ENCODE measurements around the gene PRKCH.

GRCh38 chr14:61460718-61461611 lies 139.6 kb downstream of the PRKCH start:
- TF ChIP-seq POLR2A (IDR thresholded peaks at IDR 0.05), result no peak
- no peak for TF ChIP-seq CTCF (IDR thresholded peaks at IDR 0.05)

Measured in body of pancreas (tissue), 4 donors.